Kidney (tissue), 14 donors: Measurements from ENCODE around the gene PNRC2. TPM values are rescaled to one million over a fixed set of nuclear protein-coding genes. Genes with fewer than 3 reads are reported as not detected.

Experiments used
- DNase-seq, 5 donors: peaks; one replicate each; pipeline ENCODE4 v3.0.0-alpha.2; 2013 to 2020
- FAIRE-seq: peaks from 2 replicates; lab custom pipeline; 2012; peaks lifted over from hg19 to GRCh38; lab: Jason Lieb, UNC
- H3K27ac ChIP-seq, 2 donors: one replicate each; pipeline ENCODE4 v1.7.0; 2013; ENCODE audit warnings: low read depth in 2 of 2, low read length in 2 of 2, inconsistent platforms in 1 of 2
- H3K27me3 ChIP-seq: one replicate; pipeline ENCODE4 v1.7.1; 2013; ENCODE audit warnings: low read length, inconsistent platforms; ENCODE audit not compliant: control insufficient read depth, insufficient read depth
- H3K36me3 ChIP-seq, 3 donors: one replicate each; pipeline versions ENCODE4 v1.7.0 to v1.7.1; 2013; ENCODE audit warnings: low read length in 3 of 3, control low read depth in 1 of 3, inconsistent platforms in 1 of 3; ENCODE audit not compliant: insufficient read depth in 3 of 3, control insufficient read depth in 2 of 3
- H3K4me1 ChIP-seq, 3 donors: one replicate each; pipeline versions ENCODE4 v1.7.0 to v1.7.1; 2013; ENCODE audit warnings: low read length in 3 of 3, inconsistent platforms in 1 of 3, low read depth in 1 of 3; ENCODE audit not compliant: control insufficient read depth in 2 of 3, insufficient read depth in 2 of 3
- H3K4me3 ChIP-seq, 3 donors: one replicate each; pipeline versions ENCODE4 v1.7.0 to v1.8.1; 2013; ENCODE audit warnings: low read length in 3 of 3, control low read depth in 1 of 3, inconsistent platforms in 1 of 3
- H3K9ac ChIP-seq, 3 donors: one replicate each; pipeline versions ENCODE4 v1.7.0 to v1.7.1; 2013; ENCODE audit warnings: low read length in 3 of 3, control low read depth in 1 of 3, inconsistent platforms in 1 of 3
- H3K9me3 ChIP-seq, 3 donors: one replicate each; pipeline versions ENCODE4 v1.7.0 to v1.7.1; 2013; ENCODE audit warnings: low read length in 3 of 3, control low read depth in 1 of 3, inconsistent platforms in 1 of 3; ENCODE audit not compliant: control insufficient read depth in 2 of 3, insufficient read depth in 1 of 3
- CTCF ChIP-seq: IDR thresholded peaks from 3 replicates; pipeline ENCODE4 v1.5.1; 2012; ENCODE audit warnings: mild to moderate bottlenecking, moderate library complexity, borderline replicate concordance; ENCODE audit not compliant: insufficient read depth; ENCODE audit errors: extremely low read depth
- intact Hi-C: fragments of 100-400 bp; cut with DNase I; formaldehyde crosslinking; loops from one replicate; pipeline ENCODE4 v1.11.1; 2022
- polyA plus RNA-seq: library from polyadenylated mRNA; stranded (reverse); fragments of 350-450 nt; fragmentation: Illumina TruSeq; extraction: RNeasy Lipid Tissue Mini Kit (QIAGEN cat#74804); gene quantifications from one replicate; pipeline ENCODE4 v1.2.3, GENCODE V29; 2014; ENCODE audit warnings: low read depth, low replicate concordance; ENCODE audit not compliant: insufficient read depth
- total RNA-seq: library from RNA; stranded (reverse); fragmentation: NEBNext Ultra II Directional; extraction: Animal tissue kit (Norgen Biotek cat#: 25700); gene quantifications from one replicate; pipeline ENCODE4 v1.2.1, GENCODE V29; 2021
- donor health status: control.
- donor health status: control.
- donor health status: control.
- donor health status: control.
- donor health status: control.
- donor health status: DM: yes; HTN: yes; CAD: no.
- donor health status: Normal renal cell carcinoma (clear cell type).

The PNRC2 gene
- total and polyA plus RNA-seq, 2 donors from 2014 or later: 86.3 to 107 TPM

- no peaks in the 10 kb centered on the region for H3K36me3 ChIP-seq
- DNase-seq (peak in 1 of 5 donors; percentile 2), FAIRE-seq (no peak)
- H3K27me3 ChIP-seq: no peaks in the 10 kb centered on the region
- no peak for TF ChIP-seq CTCF
- H3K9ac ChIP-seq: no peak overlapping the region
- H3K27ac ChIP-seq: no peak overlapping the region
- H3K4me3 ChIP-seq: no peak overlapping the region
- intact Hi-C loops: no loop called here
- peaks cover 0 to 2% (median 0%) of the 10 kb centered on the region in 3 donors for H3K4me1 ChIP-seq
- H3K9me3 ChIP-seq: no peaks in the 10 kb centered on the region
These were observed 37.2 kb upstream of the PNRC2 start for GRCh38 chr1:23922321-23922943.

- Histone ChIP-seq H3K27me3 (no peaks in the 10 kb centered on the region), H3K9me3 (no peaks in the 10 kb centered on the region), H3K4me3 (no peak overlapping the region), H3K27ac (no peak overlapping the region), H3K9ac (no peak overlapping the region), H3K36me3 (no peaks in the 10 kb centered on the region), H3K4me1 (peaks cover 0 to 2% (median 0%) of the 10 kb centered on the region in 3 donors)
- peak in 1 of 5 donors; percentile 1 for DNase-seq
- intact Hi-C loops: no loop called here
- TF ChIP-seq CTCF: no peak
- FAIRE-seq: no peak
These were observed 35.8 kb upstream of the PNRC2 start for GRCh38 chr1:23923592-23924499.

DNA sequence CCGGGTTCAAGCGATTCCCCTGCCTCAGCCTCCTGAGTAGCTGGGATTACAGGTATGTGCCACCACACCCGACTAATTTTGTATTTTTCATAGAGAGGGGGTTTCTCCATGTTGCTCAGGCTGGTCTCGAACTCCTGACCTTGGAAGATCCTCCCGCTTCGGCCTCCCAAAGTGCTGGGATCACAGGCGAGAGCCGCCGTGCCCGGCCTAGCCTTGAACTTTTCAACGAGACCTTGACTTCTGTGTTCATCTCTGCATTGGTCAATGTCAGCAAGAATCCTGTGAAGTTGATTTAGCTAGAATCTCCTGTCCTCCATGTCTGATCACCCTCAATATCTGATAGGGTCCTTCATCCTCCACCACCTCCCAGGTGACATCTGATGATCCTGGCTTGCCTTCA is 35.0 kb upstream of the PNRC2 start:
- intact Hi-C loops: no loop called here
- no peak for TF ChIP-seq CTCF
- no peak for DNase-seq

More for the DNA sequence above, 35.0 kb upstream of the PNRC2 start:
- peaks cover 0 to 2% (median 0%) of the 10 kb centered on the region in 3 donors for H3K4me1 ChIP-seq
- no peak overlapping the region for H3K9ac ChIP-seq
- H3K4me3 ChIP-seq: no peak overlapping the region
- H3K27ac ChIP-seq: no peak overlapping the region
- no peaks in the 10 kb centered on the region for H3K27me3 ChIP-seq
- no peak for FAIRE-seq
- no peaks in the 10 kb centered on the region for H3K9me3 ChIP-seq
- H3K36me3 ChIP-seq: no peaks in the 10 kb centered on the region
